Right lobe of liver (tissue), 6 donors: ENCODE data around the gene RNF19B. TPM values are rescaled to one million over a fixed set of nuclear protein-coding genes. Genes with fewer than 3 reads are reported as not detected.

ENCODE experiments used
- ATAC-seq, 4 donors: fragments of 200-7000 bp; cut with Tn5 transposase; one replicate each; pipeline ENCODE4 v1.9.1; 2020; ENCODE audit warnings: mild to moderate bottlenecking in 4 of 4, moderate library complexity in 4 of 4
- DNase-seq, 3 donors: peaks; one replicate each; pipeline ENCODE4 v3.0.0-alpha.2; 2020
- H3K27ac ChIP-seq, 3 donors: fragments of 200-600 bp; one replicate each; pipeline ENCODE4 v1.8.0; 2022
- H3K27me3 ChIP-seq, 2 donors: fragments of 200-600 bp; one replicate each; pipeline ENCODE4 v1.8.0; 2022
- H3K36me3 ChIP-seq, 4 donors: fragments of 200-600 bp; sonication (generic) in 1 of 4; one replicate each; pipeline versions ENCODE4 v1.5.1 to v1.8.0; 2017 to 2022; ENCODE audit warnings: control low read depth in 1 of 4
- H3K4me1 ChIP-seq, 4 donors: fragments of 200-600 bp; sonication (generic) in 1 of 4; one replicate each; pipeline versions ENCODE4 v1.5.1 to v1.8.0; 2017 to 2022; ENCODE audit warnings: control low read depth in 1 of 4
- H3K4me3 ChIP-seq, 3 donors: fragments of 200-600 bp; one replicate each; pipeline ENCODE4 v1.8.0; 2022
- H3K9me3 ChIP-seq, 4 donors: fragments of 200-600 bp; sonication (generic) in 1 of 4; one replicate each; pipeline versions ENCODE4 v1.5.1 to v1.8.0; 2017 to 2022; ENCODE audit warnings: control low read depth in 1 of 4
- POLR2A ChIP-seq: fragments of 450-650 bp; IDR thresholded peaks from one replicate; pipeline ENCODE4 v1.6.1; 2017; ENCODE audit warnings: antibody characterized with exemption, mild to moderate bottlenecking
- WGBS: methylation state at CpG from one replicate; pipeline ENCODE4 v1.1.6; 2018; ENCODE audit warnings: low coverage, low lambda C conversion rate; ENCODE audit not compliant: insufficient coverage; ENCODE audit errors: missing lambda C conversion rate; 5-methylcytosine and 5-hydroxymethylcytosine counted together
- intact Hi-C, 2 donors: fragments of 100-400 bp; cut with DNase I; formaldehyde crosslinking; loops; one replicate each; pipeline versions ENCODE4 v1.11.2 to v1.14.1; 2022
- total RNA-seq, 6 experiments: library from RNA; depleted of rRNA in 2 of 6; stranded (reverse); fragments of >200 nt in 2 of 6; fragmentation: NEBNext Ultra II Directional in 3 of 6; extraction: Animal tissue kit (Norgen Biotek cat#: 25700) in 3 of 6; gene quantifications; one replicate each; pipeline versions ENCODE4 v1.1.0 to v1.2.4, GENCODE V29; 2016 to 2023
- TF ChIP-seq, protein P1 (sequence below), 4 donors: fragments of 200-600 bp in 3 of 4; fragments of 450-650 bp in 1 of 4; IDR thresholded peaks; one replicate each; pipeline versions ENCODE4 v1.5.1 to v1.8.0; 2016 to 2022; ENCODE audit warnings: antibody characterized with exemption in 4 of 4, mild to moderate bottlenecking in 2 of 4
- donor health status: DM: no; HTN: yes; CAD: no.
- donor health status: DM: no; HTN: no; CAD: no.
- donor health status: DM: no; HTN: no; CAD: no.
- donor health status: DM: no; HTN: yes; CAD: no.
- donor health status: DM: no; HTN: yes; CAD: no.

The RNF19B gene
- total RNA-seq, 6 experiments from 2014 or later: 4.6 to 12.1 (median 8.3) TPM

DNA sequence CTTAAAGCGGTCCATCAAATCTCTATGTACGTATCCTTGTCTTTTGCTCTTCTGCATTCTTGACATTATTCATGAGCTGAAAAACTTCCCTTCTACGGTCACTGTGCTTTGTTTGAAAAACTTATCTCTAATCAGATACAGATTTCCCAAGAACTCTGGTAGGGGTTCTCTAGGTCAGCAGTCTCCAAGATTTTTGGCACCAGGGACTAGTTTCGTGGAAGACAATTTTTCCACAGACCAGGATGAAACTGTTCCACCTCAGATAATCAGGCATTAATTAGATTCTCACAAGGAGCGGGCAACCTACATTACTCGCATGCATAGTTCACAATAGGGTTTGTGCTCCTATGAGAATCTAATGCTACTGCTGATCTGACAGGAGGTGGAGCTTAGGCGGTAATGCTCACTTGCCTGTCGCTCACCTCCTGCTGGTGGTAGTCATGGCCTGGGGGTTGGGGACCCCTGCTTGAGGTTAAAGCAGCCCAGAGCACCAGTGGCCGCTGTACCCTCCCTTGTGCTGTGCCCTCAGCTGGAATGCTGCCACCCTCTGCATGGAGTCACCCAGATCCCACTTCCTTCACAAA lies 41.3 kb upstream of the RNF19B start:
- peak; percentile 6 to 56 (median 13) for ATAC-seq
- no peak for TF ChIP-seq POLR2A
- TF ChIP-seq, protein P1, sequence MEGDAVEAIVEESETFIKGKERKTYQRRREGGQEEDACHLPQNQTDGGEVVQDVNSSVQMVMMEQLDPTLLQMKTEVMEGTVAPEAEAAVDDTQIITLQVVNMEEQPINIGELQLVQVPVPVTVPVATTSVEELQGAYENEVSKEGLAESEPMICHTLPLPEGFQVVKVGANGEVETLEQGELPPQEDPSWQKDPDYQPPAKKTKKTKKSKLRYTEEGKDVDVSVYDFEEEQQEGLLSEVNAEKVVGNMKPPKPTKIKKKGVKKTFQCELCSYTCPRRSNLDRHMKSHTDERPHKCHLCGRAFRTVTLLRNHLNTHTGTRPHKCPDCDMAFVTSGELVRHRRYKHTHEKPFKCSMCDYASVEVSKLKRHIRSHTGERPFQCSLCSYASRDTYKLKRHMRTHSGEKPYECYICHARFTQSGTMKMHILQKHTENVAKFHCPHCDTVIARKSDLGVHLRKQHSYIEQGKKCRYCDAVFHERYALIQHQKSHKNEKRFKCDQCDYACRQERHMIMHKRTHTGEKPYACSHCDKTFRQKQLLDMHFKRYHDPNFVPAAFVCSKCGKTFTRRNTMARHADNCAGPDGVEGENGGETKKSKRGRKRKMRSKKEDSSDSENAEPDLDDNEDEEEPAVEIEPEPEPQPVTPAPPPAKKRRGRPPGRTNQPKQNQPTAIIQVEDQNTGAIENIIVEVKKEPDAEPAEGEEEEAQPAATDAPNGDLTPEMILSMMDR (IDR thresholded peaks at IDR 0.05): no peak

DNA sequence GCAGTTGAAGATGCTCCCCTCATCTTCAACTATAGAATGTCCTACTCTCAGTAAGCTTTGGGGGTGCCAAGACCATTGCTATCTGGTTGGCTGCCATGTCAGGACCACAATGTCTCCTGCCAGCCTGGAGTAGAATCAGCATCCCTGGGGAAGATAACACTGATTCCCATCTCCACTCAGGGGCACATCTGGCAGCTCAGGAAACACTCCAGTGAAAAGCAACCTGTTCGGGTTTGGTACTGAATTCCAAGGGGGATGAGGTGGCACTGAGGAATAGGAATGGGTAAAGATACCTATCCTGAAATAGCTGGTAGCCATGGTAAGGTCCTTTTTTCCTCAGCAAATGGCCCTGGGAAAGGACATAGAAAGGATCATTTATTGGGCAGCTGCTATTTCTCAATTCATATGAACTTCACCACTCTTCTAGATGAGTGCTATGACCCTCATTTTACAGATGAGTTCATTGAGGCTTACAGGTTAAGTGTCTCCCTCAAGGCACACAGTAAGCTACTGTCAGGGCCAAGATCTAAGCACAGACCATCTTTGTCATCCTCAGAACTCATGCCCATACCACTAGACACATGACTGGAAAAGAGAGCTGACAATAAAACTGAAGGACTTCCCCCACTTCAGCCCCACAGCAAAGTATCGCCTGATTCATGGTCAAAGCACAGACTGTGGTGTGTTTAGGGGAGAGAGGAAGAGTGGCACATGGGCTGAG lies 40.7 kb upstream of the RNF19B start:
- TF ChIP-seq, protein P1 (IDR thresholded peaks at IDR 0.05): no peak
- TF ChIP-seq POLR2A: no peak
- Histone ChIP-seq H3K9me3 (no peaks in the 10 kb centered on the region), H3K4me3 (no peak overlapping the region), H3K36me3 (peaks cover 0 to 10% (median 4%) of the 10 kb centered on the region in 4 donors), H3K27me3 (no peaks in the 10 kb centered on the region), H3K27ac (peak overlapping the region in 1 of 3 donors; percentile 40), H3K4me1 (peaks cover 0 to 54% (median 22%) of the 10 kb centered on the region in 4 donors)
- intact Hi-C loops: no loop called here
- DNase-seq (no peak), ATAC-seq (no peak)
- WGBS: 79% methylated on average over 2 of the region's 2 CpGs

More for the DNA sequence above, 41.3 kb upstream of the RNF19B start:
- Histone ChIP-seq H3K27me3 (no peaks in the 10 kb centered on the region), H3K36me3 (peaks cover 0 to 10% (median 4%) of the 10 kb centered on the region in 4 donors), H3K27ac (peak overlapping the region in 1 of 3 donors; percentile 40), H3K4me1 (peaks cover 0 to 51% (median 25%) of the 10 kb centered on the region in 4 donors), H3K4me3 (no peak overlapping the region), H3K9me3 (no peaks in the 10 kb centered on the region)
- intact Hi-C loops: no loop called here
- 45% methylated on average over 7 of the region's 9 CpGs for WGBS
- DNase-seq: no peak

- intact Hi-C loops: no loop called here
- Histone ChIP-seq H3K27ac (no peak overlapping the region), H3K27me3 (no peaks in the 10 kb centered on the region), H3K4me1 (peaks cover 0 to 55% (median 20%) of the 10 kb centered on the region in 4 donors), H3K36me3 (peaks cover 0 to 10% (median 4%) of the 10 kb centered on the region in 4 donors), H3K9me3 (no peaks in the 10 kb centered on the region), H3K4me3 (no peak overlapping the region)
- no peak for TF ChIP-seq POLR2A
- TF ChIP-seq, protein P1 (IDR thresholded peaks at IDR 0.05): no peak
- WGBS: 83% methylated on average over 2 of the region's 2 CpGs
- DNase-seq (no peak), ATAC-seq (no peak)
Measured at GRCh38 chr1:33004613-33005012, 40.0 kb upstream of the RNF19B start.

DNA sequence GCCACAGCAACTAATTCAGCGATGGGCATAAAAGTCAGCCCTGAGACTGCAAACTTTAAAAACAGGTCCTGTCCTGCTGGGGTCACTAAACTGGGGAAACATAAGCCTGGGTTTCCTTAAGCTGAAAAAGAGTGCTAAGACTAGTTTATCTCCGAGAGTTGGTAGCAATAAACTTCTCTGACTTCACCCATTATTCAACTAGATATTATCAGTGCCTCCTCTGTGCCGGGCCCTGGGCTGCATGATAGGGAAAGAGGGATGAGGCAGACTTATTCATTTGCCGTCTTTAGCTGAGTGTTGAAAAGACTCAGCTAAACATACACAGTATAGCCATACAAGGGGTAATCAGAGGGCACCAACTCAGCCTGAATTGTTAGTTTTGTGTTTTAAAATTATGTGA lies 39.0 kb upstream of the RNF19B start:
- ATAC-seq (no peak), DNase-seq (no peak)
- H3K4me3 ChIP-seq: no peak overlapping the region
- peaks cover 0 to 55% (median 22%) of the 10 kb centered on the region in 4 donors for H3K4me1 ChIP-seq
- no peak for TF ChIP-seq POLR2A
- TF ChIP-seq, protein P1 (IDR thresholded peaks at IDR 0.05): no peak
- intact Hi-C loops: no loop called here
- H3K9me3 ChIP-seq: no peaks in the 10 kb centered on the region
- no peaks in the 10 kb centered on the region for H3K27me3 ChIP-seq
- H3K36me3 ChIP-seq: peaks cover 0 to 10% (median 4%) of the 10 kb centered on the region in 4 donors
- WGBS: 100% methylated on average over 4 of the region's 4 CpGs
- no peak overlapping the region for H3K27ac ChIP-seq
